HepG2 (cell line): ENCODE data around the gene KRTAP5-9. TPM values are rescaled to one million over a fixed set of nuclear protein-coding genes. Genes with fewer than 3 reads are reported as not detected.

ENCODE experiments used
- ATAC-seq: fragments of 200-7000 bp; cut with Tn5 transposase; 3 replicates; pipeline ENCODE4 v1.9.1; 2020; ENCODE audit warnings: mild to moderate bottlenecking, moderate library complexity
- BruUV-seq: library from RNA; stranded (reverse); fragments of 400-500 nt; replicated peaks from 2 replicates; lab custom pipeline; 2021; lab: Mats Ljungman, UMichigan
- CTCF ChIA-PET: fragments of 300-600 bp; formaldehyde crosslinking; extraction: SDS; loops from one replicate; lab custom pipeline; 2021; ENCODE audit warnings: low total read pairs, inconsistent platforms, low intra/inter-chr PET ratio; lab: Yijun Ruan, JAX
- POLR2A ChIA-PET: fragments of 350-600 bp; sonication (Branson Sonifier 250); formaldehyde crosslinking; loops from one replicate; lab custom pipeline; 2020; ENCODE audit warnings: antibody characterized with exemption, inconsistent platforms; lab: Yijun Ruan, JAX
- DNase-seq: peaks from one replicate; pipeline ENCODE4 v3.0.0-alpha.2; 2015; ENCODE audit warnings: low spot score
- FAIRE-seq: peaks from 3 replicates; lab custom pipeline; 2011; peaks lifted over from hg19 to GRCh38; lab: Jason Lieb, UNC
- H2AFZ ChIP-seq: one replicate; pipeline ENCODE4 v1.6.1; 2011; ENCODE audit warnings: low read length, inconsistent platforms
- H3K27ac ChIP-seq: fragments of 300-600 bp; 3 replicates; pipeline ENCODE4 v1.8.0; 2011; ENCODE audit warnings: mixed run types, mild to moderate bottlenecking, mixed read lengths, low read length, inconsistent platforms; ENCODE audit not compliant: insufficient read depth; ENCODE audit errors: extremely low read length
- H3K27me3 ChIP-seq, 2 experiments: fragments of 200-600 bp in 1 of 2; 2 replicates in 1 of 2; 3 replicates in 1 of 2; pipeline versions ENCODE4 v1.6.0 to v1.8.0; 2011; ENCODE audit warnings: low read length in 2 of 2, mild to moderate bottlenecking in 2 of 2, moderate library complexity in 2 of 2, inconsistent platforms in 1 of 2; ENCODE audit not compliant: insufficient read depth in 2 of 2, control insufficient read depth in 1 of 2
- H3K36me3 ChIP-seq, 2 experiments: fragments of 200-600 bp in 1 of 2; replicated peaks in 1 of 2; 2 replicates in 1 of 2; 3 replicates in 1 of 2; pipeline versions ENCODE4 v1.5.1 to v1.8.0; 2011; ENCODE audit warnings: low read length in 2 of 2, inconsistent platforms in 1 of 2; ENCODE audit not compliant: insufficient read depth in 2 of 2, control insufficient read depth in 1 of 2
- H3K4me1 ChIP-seq: 2 replicates; pipeline ENCODE4 v1.5.1; 2012; ENCODE audit warnings: low read length, inconsistent platforms; ENCODE audit not compliant: insufficient read depth
- H3K4me2 ChIP-seq: 2 replicates; pipeline ENCODE4 v1.6.0; 2011; ENCODE audit warnings: low read depth, low read length, inconsistent platforms
- H3K4me3 ChIP-seq, 3 experiments: fragments of 200-600 bp in 1 of 3; sonication (generic), shearing (Covaris generic) in 1 of 3; replicated peaks in 1 of 3; 2 replicates each; pipeline ENCODE4 v1.5.1; 2011 to 2016; ENCODE audit warnings: low read length in 3 of 3, inconsistent platforms in 2 of 3, low read depth in 2 of 3, mild to moderate bottlenecking in 2 of 3, control low read depth in 1 of 3, mixed read lengths in 1 of 3; ENCODE audit not compliant: insufficient read depth in 1 of 3
- H3K79me2 ChIP-seq: one replicate; pipeline ENCODE4 v1.6.1; 2011; ENCODE audit warnings: low read length, inconsistent platforms; ENCODE audit not compliant: insufficient read depth
- H3K9ac ChIP-seq: 2 replicates; pipeline ENCODE4 v1.6.0; 2011; ENCODE audit warnings: mild to moderate bottlenecking, low read depth, low read length, inconsistent platforms; ENCODE audit not compliant: insufficient read depth
- H3K9me3 ChIP-seq: 2 replicates; pipeline ENCODE4 v1.5.1; 2012; ENCODE audit warnings: mild to moderate bottlenecking, low read length
- H4K20me1 ChIP-seq: 2 replicates; pipeline ENCODE4 v1.6.0; 2011; ENCODE audit warnings: inconsistent platforms, mild to moderate bottlenecking, low read length, moderate library complexity; ENCODE audit not compliant: insufficient read depth
- ADNP ChIP-seq: sonication (generic); formaldehyde crosslinking; IDR thresholded peaks from 2 replicates; pipeline ENCODE4 v1.4.0; 2020; ENCODE audit warnings: missing genetic modification reagents
- CENPX ChIP-seq: sonication (generic); formaldehyde crosslinking; IDR thresholded peaks from 2 replicates; pipeline ENCODE4 v1.9.0; 2021; ENCODE audit warnings: mild to moderate bottlenecking, missing genetic modification reagents, moderate library complexity
- CTCF ChIP-seq: sonication (generic); formaldehyde crosslinking; IDR thresholded peaks from 2 replicates; pipeline ENCODE4 v1.5.0; 2020; ENCODE audit warnings: mild to moderate bottlenecking, missing genetic modification reagents, moderate library complexity
- HNF4A ChIP-seq: sonication (generic); formaldehyde crosslinking; IDR thresholded peaks from 2 replicates; pipeline ENCODE4 v1.4.0; 2020; ENCODE audit warnings: missing genetic modification reagents
- HOXA3 ChIP-seq: sonication (generic); formaldehyde crosslinking; IDR thresholded peaks from 2 replicates; pipeline ENCODE4 v1.5.0; 2020; ENCODE audit warnings: missing genetic modification reagents
- LRRFIP1 ChIP-seq: sonication (generic); formaldehyde crosslinking; conservative IDR thresholded peaks from 2 replicates; pipeline ENCODE4 v1.4.0; 2020; ENCODE audit warnings: missing genetic modification reagents
- NR1H2 ChIP-seq: sonication (generic); formaldehyde crosslinking; IDR thresholded peaks from 2 replicates; pipeline ENCODE4 v1.8.1; 2022; ENCODE audit warnings: low read depth, missing genetic modification reagents, borderline replicate concordance
- PAXIP1 ChIP-seq: sonication (generic); formaldehyde crosslinking; conservative IDR thresholded peaks from 2 replicates; pipeline ENCODE4 v1.4.0; 2020; ENCODE audit warnings: mild to moderate bottlenecking, missing genetic modification reagents, moderate library complexity
- RNF2 ChIP-seq: fragments of 450-650 bp; conservative IDR thresholded peaks from 2 replicates; pipeline ENCODE4 v1.6.1; 2016; ENCODE audit warnings: low read depth
- SIN3B ChIP-seq: fragments of 150-350 bp; IDR thresholded peaks from 2 replicates; pipeline ENCODE4 v1.6.1; 2014; ENCODE audit warnings: low read length
- SMC3 ChIP-seq: IDR thresholded peaks from 2 replicates; pipeline ENCODE4 v1.6.1; 2011; ENCODE audit warnings: low read length, improper control_type of control experiment
- STAG1 ChIP-seq: sonication (generic); formaldehyde crosslinking; IDR thresholded peaks from 2 replicates; pipeline ENCODE4 v1.4.0; 2020; ENCODE audit warnings: missing genetic modification reagents
- ZBTB1 ChIP-seq: sonication (generic); formaldehyde crosslinking; IDR thresholded peaks from 2 replicates; pipeline ENCODE4 v1.4.0; 2020; ENCODE audit warnings: missing genetic modification reagents, borderline replicate concordance
- ZFAT ChIP-seq: sonication (generic); formaldehyde crosslinking; conservative IDR thresholded peaks from 2 replicates; pipeline ENCODE4 v1.8.1; 2023; ENCODE audit warnings: missing genetic modification reagents, inconsistent platforms
- ZNF230 ChIP-seq: sonication (generic); formaldehyde crosslinking; IDR thresholded peaks from 2 replicates; pipeline ENCODE4 v1.4.0; 2020; ENCODE audit warnings: mild to moderate bottlenecking, missing genetic modification reagents
- ZNF367 ChIP-seq: sonication (generic); formaldehyde crosslinking; IDR thresholded peaks from 2 replicates; pipeline ENCODE4 v1.4.0; 2020; ENCODE audit warnings: missing genetic modification reagents, borderline replicate concordance
- ZNF569 ChIP-seq: sonication (generic); formaldehyde crosslinking; IDR thresholded peaks from 2 replicates; pipeline ENCODE4 v1.5.0; 2020; ENCODE audit warnings: mild to moderate bottlenecking, missing genetic modification reagents, moderate library complexity, borderline replicate concordance
- ZNF572 ChIP-seq: sonication (generic); formaldehyde crosslinking; IDR thresholded peaks from 2 replicates; pipeline ENCODE4 v1.5.1; 2020; ENCODE audit warnings: mild to moderate bottlenecking, missing genetic modification reagents
- ZSCAN12 ChIP-seq: sonication (generic); formaldehyde crosslinking; IDR thresholded peaks from 2 replicates; pipeline ENCODE4 v1.9.0; 2021; ENCODE audit warnings: mild to moderate bottlenecking, missing genetic modification reagents
- WGBS: methylation state at CpG from one replicate; pipeline ENCODE4 v1.1.6; 2017; ENCODE audit warnings: low lambda C conversion rate; 5-methylcytosine and 5-hydroxymethylcytosine counted together
- in situ Hi-C: cut with HindIII; loops from 2 replicates; pipeline ENCODE4 v1.10.0; 2017; ENCODE audit warnings: low pct_unique_long_range_greater_than_20kb; ENCODE audit not compliant: extremely low pct_ligation_motif_present
- intact Hi-C: fragments of 100-400 bp; cut with micrococcal nuclease; formaldehyde crosslinking; loops from one replicate; pipeline ENCODE4 v1.10.0; 2022; ENCODE audit not compliant: unreplicated experiment
- polyA plus RNA-seq, 8 experiments: library from polyadenylated mRNA; depleted of rRNA in 3 of 8; stranded (reverse) in 7 of 8; unstranded in 1 of 8; fragments of >200 nt; fragmentation: Illumina TruSeq in 4 of 8; extraction: Trizol in 4 of 8; gene quantifications; 2 replicates each; pipeline versions ENCODE4 v1.2.1 to v1.2.3, GENCODE V29; 2011 to 2016; ENCODE audit warnings: low read depth in 4 of 8, missing spikeins in 1 of 8, mixed read lengths in 1 of 8; ENCODE audit not compliant: insufficient read depth in 1 of 8
- total RNA-seq, 5 experiments: library from RNA; depleted of rRNA; stranded (reverse); fragments of >200 nt; fragmentation: Illumina TruSeq; extraction: Trizol; gene quantifications; 2 replicates each; pipeline ENCODE4 v1.2.3, GENCODE V29; 2016; ENCODE audit warnings: low read depth in 1 of 5

The KRTAP5-9 gene
- total and polyA plus RNA-seq, 2 of the 13 experiments (the other 11 are each of a cell fraction or from before 2014, with no cell fraction given) = 0.09 TPM; not detected in 1

GRCh38 chr11:71572811-71573210, 24.6 kb downstream of the KRTAP5-9 start (continued):
- TF ChIP-seq CTCF (no peak), ZNF569 (CRISPR knock-in tag) (no peak), STAG1 (CRISPR knock-in tag) (no peak), ZBTB1 (CRISPR knock-in tag) (no peak), HOXA3 (no peak), ZNF572 (no peak)

GRCh38 chr11:71574418-71574817, 26.2 kb downstream of the KRTAP5-9 start:
- POLR2A ChIA-PET = no interaction called here
- no peak for TF ChIP-seq ZNF367 (CRISPR knock-in tag)
- TF ChIP-seq ZFAT (CRISPR knock-in tag) = no peak
- no peak for TF ChIP-seq CENPX (CRISPR knock-in tag)
- no peak for TF ChIP-seq LRRFIP1 (CRISPR knock-in tag)
- TF ChIP-seq PAXIP1 (CRISPR knock-in tag) = no peak
- TF ChIP-seq SMC3 = no peak
- TF ChIP-seq ADNP (CRISPR knock-in tag) = no peak
- no peak for TF ChIP-seq ZNF230 (CRISPR knock-in tag)
- no peak for TF ChIP-seq ZSCAN12 (CRISPR knock-in tag)
- TF ChIP-seq RNF2 = no peak
- no peak for TF ChIP-seq HNF4A (CRISPR knock-in tag)
- TF ChIP-seq SIN3B = no peak
- no peak for TF ChIP-seq NR1H2

More at GRCh38 chr11:71574418-71574817, 26.2 kb downstream of the KRTAP5-9 start:
- no peak overlapping the region for H3K9ac ChIP-seq
- no peaks in the 10 kb centered on the region for H3K36me3 ChIP-seq
- no peaks in the 10 kb centered on the region for H4K20me1 ChIP-seq
- H3K27ac ChIP-seq = no peak overlapping the region
- CTCF ChIA-PET = no interaction called here
- H3K9me3 ChIP-seq = no peaks in the 10 kb centered on the region
- ATAC-seq (no peak), DNase-seq (no peak), FAIRE-seq (no peak)
- in situ Hi-C loops (no loop called here), intact Hi-C loops (no loop called here)
- peaks cover 17% of the 10 kb centered on the region; the same call in 1 of the 2 replicates for H3K4me1 ChIP-seq
- H3K4me3 ChIP-seq = no peak overlapping the region
- no peaks in the 10 kb centered on the region for H3K79me2 ChIP-seq
- H3K4me2 ChIP-seq = no peak overlapping the region
- no peak overlapping the region for H2AFZ ChIP-seq
- H3K27me3 ChIP-seq = peaks cover 8 to 44% of the 10 kb centered on the region in 2 experiments
- no TSS peak for BruUV-seq
- 22% methylated on average over 5 of the region's 5 CpGs for WGBS
